AG04449 (cell line): ENCODE measurements around the gene ZCCHC8.

Source experiments
- CTCF ChIA-PET: fragments of 350-600 bp; formaldehyde crosslinking; extraction: SDS; loops from one replicate; lab custom pipeline; 2021; ENCODE audit warnings: antibody characterized with exemption; lab: Yijun Ruan, JAX
- POLR2A ChIA-PET: fragments of 400-600, 350-600 bp; formaldehyde crosslinking; extraction: SDS; loops from one replicate; lab custom pipeline; 2020; ENCODE audit warnings: antibody characterized with exemption, inconsistent platforms; lab: Yijun Ruan, JAX
- DNase-seq: peaks from one replicate; pipeline ENCODE4 v3.0.0-alpha.2; 2010; ENCODE audit warnings: low read depth, low spot score
- H3K4me3 ChIP-seq: 2 replicates; pipeline ENCODE4 v1.5.1; 2011; ENCODE audit warnings: low read depth, mild to moderate bottlenecking, control low read depth, low read length
- CTCF ChIP-seq: IDR thresholded peaks from one replicate; pipeline ENCODE4 v1.5.1; 2011; ENCODE audit warnings: mild to moderate bottlenecking, moderate library complexity, low read length, control low read depth, inconsistent platforms; ENCODE audit not compliant: insufficient read depth; ENCODE audit errors: missing control alignments

ZCCHC8 gene

GRCh38 chr12:122523846-122524718 is 23.4 kb upstream of the ZCCHC8 start:
- H3K4me3 ChIP-seq, result peak overlapping the region; percentile 58
- no peak for DNase-seq
- TF ChIP-seq CTCF, result no peak
- POLR2A ChIA-PET, result no interaction called here
- CTCF ChIA-PET, result interaction anchor here (1.0 to 2.2 kb wide), 2 partner anchors 52 to 123 kb away, joined by 3 to 5 read pairs; no protein-coding TSS in a partner anchor

- CTCF ChIA-PET, result interaction anchor here (1.0 to 2.2 kb wide), 2 partner anchors 52 to 122 kb away, joined by 3 to 5 read pairs; no protein-coding TSS in a partner anchor
- no peak for TF ChIP-seq CTCF
- POLR2A ChIA-PET, result no interaction called here
- H3K4me3 ChIP-seq, result peak overlapping the region; percentile 58
- DNase-seq, result no peak
Observed at GRCh38 chr12:122523280-122523679, 22.5 kb upstream of the ZCCHC8 start.

GRCh38 chr12:122520676-122521075 is 19.9 kb upstream of the ZCCHC8 start:
- no peak for TF ChIP-seq CTCF
- ChIA-PET POLR2A (no interaction called here), CTCF (interaction anchor here (1.1 to 1.4 kb wide), 3 partner anchors 9 to 29 kb away, joined by 4 to 6 read pairs (median 4); no protein-coding TSS in a partner anchor)
- no peak for DNase-seq
- H3K4me3 ChIP-seq, result no peak overlapping the region

GRCh38 chr12:122519418-122519817 is 18.7 kb upstream of the ZCCHC8 start:
- POLR2A ChIA-PET, result no interaction called here
- H3K4me3 ChIP-seq, result no peak overlapping the region
- CTCF ChIA-PET, result interaction anchor here (1.0 to 1.6 kb wide), 6 partner anchors 9 to 164 kb away, joined by 3 to 4 read pairs (median 3); no protein-coding TSS in a partner anchor
- DNase-seq, result no peak
- TF ChIP-seq CTCF, result no peak

- no peak for DNase-seq
- POLR2A ChIA-PET, result no interaction called here
- CTCF ChIA-PET, result interaction anchor here (1.0 to 1.6 kb wide), 5 partner anchors 8 to 163 kb away, joined by 3 to 4 read pairs (median 3); no protein-coding TSS in a partner anchor
- no peak for TF ChIP-seq CTCF
- no peak overlapping the region for H3K4me3 ChIP-seq
Observed at GRCh38 chr12:122518908-122519307, 18.2 kb upstream of the ZCCHC8 start.

- ChIA-PET POLR2A (interaction anchor here (0.8 to 1.2 kb wide), 5 partner anchors 8 to 161 kb away, joined by 3 to 8 read pairs (median 4); partner anchors contain the start of genes KNTC1, RSRC2 and ZCCHC8), CTCF (interaction anchor here (0.9 kb wide), 1 partner anchor 162 kb away, joined by 3 read pairs; no protein-coding TSS in a partner anchor)
- no peak for TF ChIP-seq CTCF
- DNase-seq, result peak; percentile 74
- H3K4me3 ChIP-seq, result no peak overlapping the region
Observed at GRCh38 chr12:122517877-122518276, 17.1 kb upstream of the ZCCHC8 start.
